ENCODE results near the gene CLIC4. TPM values are rescaled to one million over a fixed set of nuclear protein-coding genes. Genes with fewer than 3 reads are reported as not detected.

Gene CLIC4
- total RNA-seq, 1 experiment from 2014 or later, result 230 TPM

GRCh38 chr1:24853649-24854048 is 108.4 kb downstream of the CLIC4 start:
- Histone ChIP-seq H2BK15ac (ENCODE audit: low read depth, low read length) (no peak overlapping the region), H3K14ac (ENCODE audit: insufficient read depth, low read length) (no peak overlapping the region), H3K79me1 (ENCODE audit: insufficient read depth, low read depth, low read length, poor library complexity, severe bottlenecking) (no peaks in the 10 kb centered on the region), H3K18ac (ENCODE audit: insufficient read length, low read depth, low read length) (no peak overlapping the region), H4K20me1 (ENCODE audit: control insufficient read depth, insufficient read depth, insufficient read length) (no peaks in the 10 kb centered on the region), H2BK120ac (ENCODE audit: low read depth, low read length, poor library complexity, severe bottlenecking) (no peak overlapping the region), H3K56ac (ENCODE audit: insufficient read length, low read depth, low read length) (no peak overlapping the region), H3K9ac (ENCODE audit: extremely low read depth, insufficient read length, low read length) (no peak overlapping the region), H3K4me2 (ENCODE audit: insufficient read depth, insufficient read length, low read length) (no peak overlapping the region), H4K8ac (replicated peaks; ENCODE audit: insufficient read length, low read depth, low read length) (no peak overlapping the region), H4K5ac (ENCODE audit: insufficient read length, low read depth, low read length) (no peak overlapping the region), H3K23me2 (ENCODE audit: insufficient read length, low read depth, low read length, poor library complexity, severe bottlenecking) (no peaks in the 10 kb centered on the region), H3K4ac (ENCODE audit: low read depth, low read length) (no peak overlapping the region), H3T11ph (ENCODE audit: low read length) (no peak overlapping the region), H2AK5ac (ENCODE audit: insufficient read length, low read length) (no peak overlapping the region), H2BK12ac (ENCODE audit: insufficient read length, low read depth, low read length) (no peak overlapping the region), H3K23ac (ENCODE audit: insufficient read length, low read depth, low read length) (no peak overlapping the region), H3K27ac (ENCODE audit: insufficient read length, low read depth, low read length) (no peak overlapping the region), H2BK20ac (ENCODE audit: low read depth, low read length, poor library complexity, severe bottlenecking) (no peak overlapping the region), H2BK5ac (ENCODE audit: insufficient read length, low read length) (no peak overlapping the region), H3K9me3 (ENCODE audit: control insufficient read depth, low read depth, low read length) (no peaks in the 10 kb centered on the region), H3K79me2 (ENCODE audit: insufficient read depth, low read length) (no peaks in the 10 kb centered on the region), H3K27me3 (ENCODE audit: insufficient read depth, low read length) (peaks cover 2% of the 10 kb centered on the region; the same call in 1 of the 2 replicates), H2AFZ (ENCODE audit: low read length) (no peak overlapping the region), H4K91ac (ENCODE audit: insufficient read length, low read depth, low read length) (no peak overlapping the region), H3K4me1 (ENCODE audit: insufficient read depth, low read length) (no peaks in the 10 kb centered on the region)
- no peak for DNase-seq
- Mint-ChIP-seq H3K9me3 (no peaks in the 10 kb centered on the region), H3K4me1 (peaks cover 3 to 4% of the 10 kb centered on the region in 2 experiments; a peak in 2 of 4 replicates), H3K4me3 (no peak overlapping the region), H3K27me3 (ENCODE audit: low read depth) (peaks cover 14% of the 10 kb centered on the region), H3K27ac (no peak overlapping the region), H3K36me3 (ENCODE audit: insufficient read depth in 1 of 3, low read depth in 3 of 3) (no peaks in the 10 kb centered on the region)
- WGBS (ENCODE audit: extremely low coverage, insufficient read length, low lambda C conversion rate), result no CpG with 5 or more reads among the region's 6 CpGs
- TF ChIP-seq, protein P1, sequence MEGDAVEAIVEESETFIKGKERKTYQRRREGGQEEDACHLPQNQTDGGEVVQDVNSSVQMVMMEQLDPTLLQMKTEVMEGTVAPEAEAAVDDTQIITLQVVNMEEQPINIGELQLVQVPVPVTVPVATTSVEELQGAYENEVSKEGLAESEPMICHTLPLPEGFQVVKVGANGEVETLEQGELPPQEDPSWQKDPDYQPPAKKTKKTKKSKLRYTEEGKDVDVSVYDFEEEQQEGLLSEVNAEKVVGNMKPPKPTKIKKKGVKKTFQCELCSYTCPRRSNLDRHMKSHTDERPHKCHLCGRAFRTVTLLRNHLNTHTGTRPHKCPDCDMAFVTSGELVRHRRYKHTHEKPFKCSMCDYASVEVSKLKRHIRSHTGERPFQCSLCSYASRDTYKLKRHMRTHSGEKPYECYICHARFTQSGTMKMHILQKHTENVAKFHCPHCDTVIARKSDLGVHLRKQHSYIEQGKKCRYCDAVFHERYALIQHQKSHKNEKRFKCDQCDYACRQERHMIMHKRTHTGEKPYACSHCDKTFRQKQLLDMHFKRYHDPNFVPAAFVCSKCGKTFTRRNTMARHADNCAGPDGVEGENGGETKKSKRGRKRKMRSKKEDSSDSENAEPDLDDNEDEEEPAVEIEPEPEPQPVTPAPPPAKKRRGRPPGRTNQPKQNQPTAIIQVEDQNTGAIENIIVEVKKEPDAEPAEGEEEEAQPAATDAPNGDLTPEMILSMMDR (conservative IDR thresholded peaks at IDR 0.05), result no peak

Measured in H9 (cell line).